T-helper 1 cell (primary cell): ENCODE results near the gene ACTN4.

Source experiments
- DNase-seq, 5 donors: peaks; one replicate each; pipeline ENCODE4 v3.0.0-alpha.2; 2012 to 2020

Gene ACTN4

DNA sequence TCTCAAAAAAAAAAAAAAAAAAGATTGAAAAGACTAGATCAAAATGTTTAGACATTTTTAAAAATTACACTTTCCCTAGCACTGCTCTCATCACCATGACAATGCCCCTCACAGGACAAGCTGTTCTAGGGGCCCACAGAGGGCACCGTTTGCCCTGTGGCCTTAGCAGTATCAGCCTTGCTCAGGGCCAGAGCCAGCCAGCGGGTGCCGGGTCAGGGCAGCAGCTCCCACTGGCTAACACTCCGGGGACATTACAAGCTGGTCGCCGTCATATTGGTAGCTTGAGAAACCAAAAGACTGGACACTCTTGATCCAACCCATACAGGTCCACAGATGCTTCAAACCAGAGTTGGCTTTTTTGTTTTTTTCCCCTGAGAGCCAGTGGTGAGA lies 78.8 kb downstream of the ACTN4 start:
- DNase-seq: no peak

DNA sequence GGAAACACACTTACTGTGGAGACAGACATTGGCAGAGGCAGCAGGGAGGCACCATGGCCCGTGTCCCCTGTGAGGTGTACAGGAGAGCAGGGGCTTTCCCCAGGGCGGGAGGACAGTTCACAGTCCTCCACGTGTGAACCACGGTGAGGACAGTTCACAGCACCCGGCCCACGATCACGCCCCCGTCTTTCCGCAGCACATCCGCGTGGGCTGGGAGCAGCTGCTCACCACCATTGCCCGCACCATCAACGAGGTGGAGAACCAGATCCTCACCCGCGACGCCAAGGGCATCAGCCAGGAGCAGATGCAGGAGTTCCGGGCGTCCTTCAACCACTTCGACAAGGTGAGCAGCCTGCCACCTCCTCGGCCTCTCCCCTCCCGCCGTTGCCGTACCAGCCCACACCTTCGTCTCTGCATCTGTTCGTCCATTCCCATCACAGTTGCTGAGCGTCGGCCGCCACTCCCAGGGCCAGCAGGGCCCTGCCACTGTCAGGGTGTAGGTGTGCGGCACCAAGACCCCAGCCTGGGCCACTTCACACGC lies 79.4 kb downstream of the ACTN4 start:
- DNase-seq: no peak

GRCh38 chr19:38727306-38727867 lies 79.9 kb downstream of the ACTN4 start:
- DNase-seq: no peak

DNA sequence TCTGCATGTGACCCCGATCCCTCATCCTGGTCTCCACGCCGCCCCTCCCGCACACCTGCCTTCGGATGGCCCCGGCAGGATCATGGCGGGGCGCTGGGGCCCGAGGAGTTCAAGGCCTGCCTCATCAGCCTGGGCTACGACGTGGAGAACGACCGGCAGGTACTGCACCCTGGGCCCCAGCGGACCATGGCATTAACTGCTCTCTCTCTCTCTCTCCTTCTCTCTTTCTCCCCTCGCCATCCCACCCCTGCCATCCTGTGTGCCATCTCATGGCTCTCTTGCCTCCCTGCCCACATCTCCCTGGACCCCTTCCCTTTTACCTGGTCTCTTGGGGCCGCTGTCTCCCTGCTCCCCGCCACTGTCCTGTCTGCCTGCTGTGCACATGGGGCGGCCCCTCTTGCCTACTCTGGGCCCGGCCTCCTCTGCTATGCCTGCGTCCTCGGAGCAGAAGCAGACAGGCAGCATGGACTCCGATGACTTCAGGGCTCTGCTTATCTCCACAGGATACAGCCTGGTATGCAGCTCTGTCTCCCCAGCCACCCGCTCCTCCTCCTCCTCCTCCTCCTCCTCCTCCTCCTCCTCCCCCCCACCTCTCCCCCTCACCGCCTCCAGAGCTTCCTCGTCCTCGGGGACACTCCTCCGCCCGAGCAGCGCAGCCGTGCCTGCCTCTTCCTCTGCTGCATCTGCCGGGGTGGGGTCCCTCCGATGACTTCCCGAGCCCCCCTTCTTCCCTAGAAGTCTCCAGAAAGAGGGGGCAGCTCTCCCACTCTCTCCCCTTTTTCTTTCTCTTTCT lies 80.6 kb downstream of the ACTN4 start:
- no peak for DNase-seq

GRCh38 chr19:38728752-38729541 lies 81.5 kb downstream of the ACTN4 start:
- no peak for DNase-seq

DNA sequence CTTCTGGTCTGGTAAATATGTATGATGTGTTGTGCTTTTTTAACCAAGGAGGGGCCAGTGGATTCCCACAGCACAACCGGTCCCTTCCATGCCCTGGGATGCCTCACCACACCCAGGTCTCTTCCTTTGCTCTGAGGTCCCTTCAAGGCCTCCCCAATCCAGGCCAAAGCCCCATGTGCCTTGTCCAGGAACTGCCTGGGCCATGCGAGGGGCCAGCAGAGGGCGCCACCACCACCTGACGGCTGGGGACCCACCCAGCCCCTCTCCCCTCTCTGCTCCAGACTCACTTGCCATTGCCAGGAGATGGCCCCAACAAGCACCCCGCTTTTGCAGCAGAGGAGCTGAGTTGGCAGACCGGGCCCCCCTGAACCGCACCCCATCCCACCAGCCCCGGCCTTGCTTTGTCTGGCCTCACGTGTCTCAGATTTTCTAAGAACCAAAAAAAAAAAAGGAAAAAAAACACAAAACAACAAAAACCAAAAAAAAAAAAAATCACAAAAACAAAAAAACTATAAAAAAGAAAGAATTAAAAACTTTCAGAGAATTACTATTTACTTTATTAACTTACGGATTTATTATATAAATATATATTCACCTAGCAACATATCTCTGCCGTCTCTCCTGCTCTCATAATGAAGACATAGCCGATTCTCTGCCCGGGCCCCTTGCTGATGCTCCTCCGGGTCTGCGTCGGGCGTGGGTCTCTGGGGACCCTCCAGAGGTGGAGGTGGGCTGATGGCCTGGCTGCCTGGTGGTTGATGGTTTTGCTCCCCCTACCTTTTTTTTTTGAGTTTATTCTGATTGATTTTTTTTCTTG lies 82.4 kb downstream of the ACTN4 start:
- peak; percentile 40 to 74 (median 68) for DNase-seq

DNA sequence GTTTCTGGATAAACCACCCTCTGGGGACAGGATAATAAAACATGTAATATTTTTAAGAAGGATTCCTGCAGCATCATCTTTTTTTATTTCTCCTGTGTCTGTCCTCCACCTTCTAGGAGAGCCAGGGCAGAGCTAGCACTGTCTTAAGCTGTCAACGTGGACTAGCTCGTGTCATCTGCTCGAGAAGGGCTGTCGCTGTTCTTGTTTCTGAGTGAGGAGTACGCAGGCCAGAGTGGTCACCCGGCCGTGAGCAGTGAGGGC lies 83.0 kb downstream of the ACTN4 start:
- no peak for DNase-seq

- DNase-seq: no peak
Observed at GRCh38 chr19:38730731-38731589, 83.5 kb downstream of the ACTN4 start.

- no peak for DNase-seq
Observed at GRCh38 chr19:38731654-38732301, 84.3 kb downstream of the ACTN4 start.

DNA sequence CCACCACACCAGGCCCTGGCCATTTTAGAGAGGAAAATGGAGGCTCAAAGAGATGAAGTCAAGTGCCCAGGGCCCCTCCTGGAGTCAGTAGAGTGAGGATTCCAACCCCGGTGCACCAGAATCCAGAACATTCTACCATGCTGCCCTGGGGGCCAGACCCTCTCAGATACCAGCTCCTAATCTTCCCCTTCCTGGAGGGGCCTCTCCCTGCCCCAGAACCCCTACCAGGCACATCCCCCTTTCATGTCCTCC lies 85.7 kb downstream of the ACTN4 start:
- DNase-seq: no peak

GRCh38 chr19:38733493-38734175 lies 86.2 kb downstream of the ACTN4 start:
- no peak for DNase-seq

DNA sequence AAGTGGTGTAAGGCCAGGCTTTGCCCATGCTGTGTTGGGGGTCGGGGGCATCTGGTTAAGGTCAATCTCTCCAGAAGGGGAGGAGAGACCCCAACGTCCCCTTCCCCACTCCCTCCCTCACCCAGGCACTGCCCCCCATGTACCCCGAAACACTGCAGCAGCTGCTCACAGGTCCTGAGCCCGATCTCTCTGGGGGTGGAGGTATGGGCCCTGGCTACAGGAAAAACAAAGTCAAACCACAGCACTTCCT lies 86.7 kb downstream of the ACTN4 start:
- no peak for DNase-seq

DNA sequence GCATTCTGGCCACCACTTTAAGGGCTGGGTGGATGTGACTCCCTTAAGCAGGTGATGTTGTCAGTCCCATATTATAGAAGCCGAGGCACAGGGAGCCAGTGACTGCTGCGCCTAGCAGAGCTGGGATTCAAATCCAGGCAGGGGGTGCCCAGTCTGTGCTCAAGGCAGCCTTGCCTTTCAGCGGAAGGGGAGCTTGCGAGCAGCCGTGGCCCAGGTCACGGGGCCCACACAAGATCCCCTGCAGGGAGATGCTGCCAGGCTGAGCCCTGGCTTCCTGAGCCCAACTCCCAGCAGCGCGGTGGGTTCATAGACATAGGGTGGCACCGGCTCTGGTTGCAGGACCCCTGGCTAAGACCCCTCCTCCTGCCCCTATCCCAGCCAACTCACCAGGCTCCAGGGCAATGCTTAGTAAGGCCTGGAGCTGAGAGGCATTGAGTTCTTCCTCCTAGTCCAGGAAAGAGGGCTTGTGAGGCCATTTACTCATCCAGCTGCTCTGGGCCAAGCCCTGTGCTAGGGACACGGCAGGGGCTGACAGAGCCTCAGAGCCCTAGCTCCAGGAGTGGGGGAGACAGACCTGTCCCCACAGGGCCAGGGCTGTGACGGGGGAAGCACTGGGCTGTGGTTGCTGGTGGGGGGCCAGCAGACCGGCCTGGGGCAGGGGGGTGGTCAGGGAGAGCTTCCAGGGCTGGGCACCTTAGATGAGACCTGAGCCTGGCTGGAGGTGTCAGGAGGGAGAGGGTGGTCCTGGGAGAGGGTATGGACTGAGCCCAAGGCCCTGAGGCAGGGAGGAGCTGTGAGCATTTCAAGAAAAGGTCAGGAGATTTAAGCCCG lies 87.2 kb downstream of the ACTN4 start:
- DNase-seq: peak in 3 of 5 donors; percentile 22 to 69 (median 32)

- DNase-seq: peak in 3 of 5 donors; percentile 37 to 52 (median 38)
Observed at GRCh38 chr19:38735257-38735686, 87.8 kb downstream of the ACTN4 start.

GRCh38 chr19:38736036-38736412 lies 88.6 kb downstream of the ACTN4 start:
- DNase-seq: peak in 4 of 5 donors; percentile 34 to 67 (median 56)

DNA sequence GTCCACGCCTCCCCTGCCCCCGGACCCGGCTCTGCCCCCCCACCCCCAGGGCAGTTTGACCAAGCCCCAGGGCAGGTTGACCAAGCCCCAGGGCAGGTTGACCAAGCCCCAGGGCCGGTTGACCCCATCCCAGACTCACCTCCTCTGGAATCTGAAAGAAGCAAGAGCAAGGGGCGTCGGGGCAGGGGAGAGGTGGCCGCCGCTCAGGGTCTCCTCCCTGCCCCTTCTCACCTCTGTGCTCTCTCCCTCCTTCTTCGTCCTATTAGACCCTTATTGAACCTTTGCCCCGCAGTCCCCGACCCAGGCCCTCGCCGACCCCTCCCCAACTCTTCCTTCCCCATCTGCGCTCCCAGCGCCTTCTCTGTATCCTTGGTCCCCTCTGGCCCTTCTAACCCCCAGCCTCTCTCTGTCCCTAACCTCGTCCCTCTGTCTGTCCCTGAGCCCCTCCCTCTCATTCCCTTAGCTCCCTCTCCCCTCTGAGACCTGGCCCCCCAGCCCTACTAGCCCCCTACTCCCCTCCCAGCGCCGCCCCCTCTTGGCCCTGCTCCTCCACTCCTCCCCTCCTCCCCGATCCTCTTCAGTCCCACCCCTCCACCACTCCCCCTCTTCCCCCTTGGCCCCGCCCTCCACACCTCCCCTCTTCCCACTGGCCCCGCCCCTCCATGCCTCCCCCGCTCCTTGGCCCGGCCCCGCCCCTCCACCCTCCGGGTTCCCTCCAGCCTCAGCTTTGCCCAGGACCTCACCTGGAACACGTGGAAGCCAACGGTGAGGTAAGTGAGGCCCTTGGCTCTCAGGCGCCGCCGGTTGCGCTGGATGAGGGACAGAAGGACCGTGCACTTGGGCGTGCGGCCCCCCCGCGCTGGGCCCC lies 89.2 kb downstream of the ACTN4 start:
- peak; percentile 42 to 65 (median 64) for DNase-seq

GRCh38 chr19:38737281-38737865 lies 89.9 kb downstream of the ACTN4 start:
- no peak for DNase-seq

DNA sequence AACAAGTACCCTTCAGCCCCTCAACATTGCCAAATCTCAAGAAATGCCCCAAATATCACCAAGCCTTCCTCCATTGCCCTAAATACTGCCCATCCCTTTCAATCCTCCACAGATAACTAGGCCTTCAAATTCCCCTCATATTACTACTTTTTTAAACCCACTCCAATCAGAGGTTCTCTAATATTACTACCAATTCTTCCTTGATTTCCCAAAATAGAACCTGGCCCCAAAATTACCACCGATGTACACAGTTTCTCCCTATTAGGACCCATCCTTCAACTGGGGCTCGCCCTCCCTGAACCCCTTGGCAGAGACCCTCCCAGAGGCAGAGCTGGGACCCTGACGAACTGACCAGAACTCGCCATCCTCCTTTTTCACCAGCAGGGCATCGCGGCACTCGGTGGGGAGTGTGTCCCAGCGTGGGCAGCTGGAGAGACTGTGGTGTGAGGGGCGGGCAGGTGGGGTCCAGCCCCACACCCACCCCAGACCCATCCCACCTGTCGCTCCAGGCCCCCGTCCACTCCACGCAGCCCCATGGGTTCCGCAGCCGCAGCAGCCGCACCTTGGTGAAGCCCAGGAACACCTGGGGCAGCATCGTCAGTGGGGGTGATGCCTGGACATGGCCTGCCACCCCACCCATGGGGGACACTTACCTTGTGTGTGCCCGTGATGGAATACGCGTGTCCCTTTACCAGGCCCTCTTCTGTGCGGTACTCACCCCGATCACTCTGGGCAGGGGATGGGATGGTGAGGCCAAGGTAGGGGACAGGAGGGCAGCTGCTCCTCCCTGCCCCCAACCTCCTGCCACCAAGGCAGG lies 90.7 kb downstream of the ACTN4 start:
- DNase-seq: no peak
